NCI-H345 treated with DMSO at 0.1 percent for 48 hours (cell line): Measurements from ENCODE around the gene ATP13A5.
A peak's percentile ranks its signal among the peaks of the same experiment; 100 is the strongest.

Experiments used
- DNase-seq: peaks from one replicate; lab custom pipeline; 2025; ENCODE audit not compliant: unreplicated experiment; lab: John Stamatoyannopoulos, UW

The ATP13A5 gene

GRCh38 chr3:193378706-193379105 is at the start of gene ATP13A5:
TSS of gene ATP13A5 (minus strand) at chr3:193378753. CDS start at chr3:193378725, 28 bp downstream.
- DNase-seq: no peak

- DNase-seq: no peak
These were observed 40.2 kb upstream of the ATP13A5 start for GRCh38 chr3:193418576-193419373.

- DNase-seq: no peak
These were observed 38.1 kb upstream of the ATP13A5 start for GRCh38 chr3:193416629-193417028.

GRCh38 chr3:193407688-193408087 is 29.1 kb upstream of the ATP13A5 start:
- no peak for DNase-seq

GRCh38 chr3:193407112-193407511 is 28.6 kb upstream of the ATP13A5 start:
- no peak for DNase-seq

GRCh38 chr3:193403307-193403706 is 24.8 kb upstream of the ATP13A5 start:
- no peak for DNase-seq

- DNase-seq: no peak
These were observed 21.8 kb upstream of the ATP13A5 start for GRCh38 chr3:193400304-193400703.

- no peak for DNase-seq
These were observed 18.1 kb upstream of the ATP13A5 start for GRCh38 chr3:193396451-193397244.

GRCh38 chr3:193391902-193392301 is 13.3 kb upstream of the ATP13A5 start:
- no peak for DNase-seq

- peak; percentile 93 for DNase-seq
These were observed 10.8 kb upstream of the ATP13A5 start for GRCh38 chr3:193389335-193389734.

GRCh38 chr3:193388361-193388760 is 9.8 kb upstream of the ATP13A5 start:
- DNase-seq: no peak

- DNase-seq: no peak
These were observed 9.0 kb upstream of the ATP13A5 start for GRCh38 chr3:193387596-193387995.

- DNase-seq: no peak
These were observed 962 bp downstream of the ATP13A5 start for GRCh38 chr3:193377591-193377990.

GRCh38 chr3:193375614-193376013 is 2.9 kb downstream of the ATP13A5 start:
- DNase-seq: no peak

- DNase-seq: no peak
These were observed 5.8 kb downstream of the ATP13A5 start for GRCh38 chr3:193372783-193373182.

- no peak for DNase-seq
These were observed 10.7 kb downstream of the ATP13A5 start for GRCh38 chr3:193367868-193368267.

- DNase-seq: no peak
These were observed 21.3 kb downstream of the ATP13A5 start for GRCh38 chr3:193357291-193357690.

GRCh38 chr3:193354423-193354822 is 24.1 kb downstream of the ATP13A5 start:
- no peak for DNase-seq

GRCh38 chr3:193350744-193351143 is 27.8 kb downstream of the ATP13A5 start:
- DNase-seq: no peak

GRCh38 chr3:193348686-193349085 is 29.9 kb downstream of the ATP13A5 start:
- no peak for DNase-seq

GRCh38 chr3:193347521-193348501 is 30.7 kb downstream of the ATP13A5 start:
- peak; percentile 99 for DNase-seq
